H9 (cell line): Measurements from ENCODE around the gene PITPNM1. TPM values are rescaled to one million over a fixed set of nuclear protein-coding genes. Genes with fewer than 3 reads are reported as not detected.

ENCODE experiments used
- DNase-seq: peaks from one replicate; pipeline ENCODE4 v3.0.0-alpha.2; 2017
- H2AFZ ChIP-seq: one replicate; pipeline ENCODE4 v1.6.1; 2013; ENCODE audit warnings: mild to moderate bottlenecking, low read length, control low read depth, moderate library complexity
- H2AK5ac ChIP-seq: 2 replicates; pipeline ENCODE4 v1.6.1; 2013; ENCODE audit warnings: low read length, control low read depth, mixed read lengths; ENCODE audit not compliant: insufficient read length
- H2BK120ac ChIP-seq: one replicate; pipeline ENCODE4 v1.6.1; 2013; ENCODE audit warnings: low read depth, mild to moderate bottlenecking, low read length, control low read depth, inconsistent platforms; ENCODE audit not compliant: poor library complexity, severe bottlenecking
- H2BK12ac ChIP-seq: 2 replicates; pipeline ENCODE4 v1.6.1; 2013; ENCODE audit warnings: low read length, control low read depth, mixed read lengths, low read depth; ENCODE audit not compliant: insufficient read length
- H2BK15ac ChIP-seq: 2 replicates; pipeline ENCODE4 v1.6.1; 2013; ENCODE audit warnings: low read depth, low read length, control low read depth
- H2BK20ac ChIP-seq: one replicate; pipeline ENCODE4 v1.6.1; 2013; ENCODE audit warnings: low read depth, mild to moderate bottlenecking, low read length, control low read depth, inconsistent platforms; ENCODE audit not compliant: poor library complexity, severe bottlenecking
- H2BK5ac ChIP-seq: 2 replicates; pipeline ENCODE4 v1.6.1; 2013; ENCODE audit warnings: low read length, control low read depth, mixed read lengths; ENCODE audit not compliant: insufficient read length
- H3K14ac ChIP-seq: 2 replicates; pipeline ENCODE4 v1.6.1; 2013; ENCODE audit warnings: low read length, control low read depth; ENCODE audit not compliant: insufficient read depth
- H3K18ac ChIP-seq: 2 replicates; pipeline ENCODE4 v1.6.1; 2013; ENCODE audit warnings: low read depth, mild to moderate bottlenecking, mixed read lengths, low read length, control low read depth; ENCODE audit not compliant: insufficient read length
- H3K23ac ChIP-seq: 2 replicates; pipeline ENCODE4 v1.6.1; 2013; ENCODE audit warnings: low read length, control low read depth, mixed read lengths, low read depth; ENCODE audit not compliant: insufficient read length
- H3K23me2 ChIP-seq: 2 replicates; pipeline ENCODE4 v1.6.1; 2013; ENCODE audit warnings: low read depth, mild to moderate bottlenecking, mixed read lengths, low read length, control low read depth; ENCODE audit not compliant: insufficient read length, poor library complexity, severe bottlenecking
- H3K27ac ChIP-seq: 2 replicates; pipeline ENCODE4 v1.5.1; 2013; ENCODE audit warnings: low read length, control low read depth, mixed read lengths, low read depth; ENCODE audit not compliant: insufficient read length
- H3K27me3 ChIP-seq: 2 replicates; pipeline ENCODE4 v1.6.1; 2013; ENCODE audit warnings: low read length, control low read depth, inconsistent platforms; ENCODE audit not compliant: insufficient read depth
- H3K4ac ChIP-seq: 2 replicates; pipeline ENCODE4 v1.6.1; 2013; ENCODE audit warnings: low read depth, mild to moderate bottlenecking, control low read depth, inconsistent platforms, low read length, moderate library complexity
- H3K4me1 ChIP-seq: 2 replicates; pipeline ENCODE4 v1.6.1; 2013; ENCODE audit warnings: low read length, control low read depth, inconsistent platforms; ENCODE audit not compliant: insufficient read depth
- H3K4me2 ChIP-seq: 2 replicates; pipeline ENCODE4 v1.6.1; 2013; ENCODE audit warnings: low read length, control low read depth, mixed read lengths; ENCODE audit not compliant: insufficient read length, insufficient read depth
- H3K56ac ChIP-seq: 2 replicates; pipeline ENCODE4 v1.6.1; 2013; ENCODE audit warnings: low read depth, mild to moderate bottlenecking, mixed read lengths, low read length, control low read depth; ENCODE audit not compliant: insufficient read length
- H3K79me1 ChIP-seq: 2 replicates; pipeline ENCODE4 v1.6.1; 2013; ENCODE audit warnings: low read depth, mild to moderate bottlenecking, moderate library complexity, low read length, control low read depth, inconsistent platforms; ENCODE audit not compliant: insufficient read depth, poor library complexity, severe bottlenecking
- H3K79me2 ChIP-seq: 2 replicates; pipeline ENCODE4 v1.6.1; 2013; ENCODE audit warnings: low read length, control low read depth, inconsistent platforms; ENCODE audit not compliant: insufficient read depth
- H3K9ac ChIP-seq: 2 replicates; pipeline ENCODE4 v1.6.1; 2013; ENCODE audit warnings: low read length, control low read depth, mixed read lengths; ENCODE audit not compliant: insufficient read length; ENCODE audit errors: extremely low read depth
- H3K9me3 ChIP-seq: one replicate; pipeline ENCODE4 v1.6.1; 2013; ENCODE audit warnings: low read depth, low read length, inconsistent platforms; ENCODE audit not compliant: control insufficient read depth
- H3T11ph ChIP-seq: one replicate; pipeline ENCODE4 v1.6.1; 2013; ENCODE audit warnings: mild to moderate bottlenecking, low read length, control low read depth, inconsistent platforms
- H4K20me1 ChIP-seq: one replicate; pipeline ENCODE4 v1.6.1; 2013; ENCODE audit not compliant: control insufficient read depth, insufficient read length, insufficient read depth
- H4K5ac ChIP-seq: 2 replicates; pipeline ENCODE4 v1.6.1; 2013; ENCODE audit warnings: low read depth, mild to moderate bottlenecking, mixed read lengths, low read length, control low read depth; ENCODE audit not compliant: insufficient read length
- H4K8ac ChIP-seq: replicated peaks from 2 replicates; pipeline ENCODE4 v1.6.1; 2013; ENCODE audit warnings: low read length, control low read depth, mixed read lengths, low read depth; ENCODE audit not compliant: insufficient read length
- H4K91ac ChIP-seq: 2 replicates; pipeline ENCODE4 v1.6.1; 2013; ENCODE audit warnings: low read depth, mild to moderate bottlenecking, moderate library complexity, mixed read lengths, low read length, control low read depth; ENCODE audit not compliant: insufficient read length
- H3K27ac Mint-ChIP-seq, 3 experiments: 2 replicates in 2 of 3; 3 replicates in 1 of 3; pipeline ENCODE4 v1.8.0; 2020 to 2021; ENCODE audit warnings: mixed read lengths in 3 of 3, mild to moderate bottlenecking in 1 of 3, moderate library complexity in 1 of 3
- H3K27me3 Mint-ChIP-seq: 2 replicates; pipeline ENCODE4 v1.8.0; 2021; ENCODE audit warnings: low read depth, mild to moderate bottlenecking, moderate library complexity, mixed read lengths
- H3K36me3 Mint-ChIP-seq, 3 experiments: 2 replicates in 2 of 3; 3 replicates in 1 of 3; pipeline ENCODE4 v1.8.0; 2020 to 2021; ENCODE audit warnings: low read depth in 3 of 3, mixed read lengths in 3 of 3; ENCODE audit not compliant: insufficient read depth in 1 of 3
- H3K4me1 Mint-ChIP-seq, 2 experiments: 2 replicates each; pipeline ENCODE4 v1.8.0; 2020; ENCODE audit warnings: mixed read lengths in 2 of 2
- H3K4me3 Mint-ChIP-seq, 2 experiments: 2 replicates in 1 of 2; 3 replicates in 1 of 2; pipeline ENCODE4 v1.8.0; 2020 to 2021; ENCODE audit warnings: mild to moderate bottlenecking in 2 of 2, mixed read lengths in 2 of 2, moderate library complexity in 1 of 2
- H3K9me3 Mint-ChIP-seq, 2 experiments: 2 replicates in 1 of 2; 3 replicates in 1 of 2; pipeline ENCODE4 v1.8.0; 2020; ENCODE audit warnings: mild to moderate bottlenecking in 2 of 2, mixed read lengths in 2 of 2, moderate library complexity in 1 of 2
- whole genome bisulfite sequencing: extraction: QIAGEN DNeasy Blood & Tissue Kit; methylation state at CpG from one replicate; pipeline ENCODE4 v1.1.7; 2013; ENCODE audit warnings: missing lambda C conversion rate, low lambda C conversion rate, mixed read lengths; ENCODE audit not compliant: insufficient read length; ENCODE audit errors: extremely low coverage; 5-methylcytosine and 5-hydroxymethylcytosine counted together
- total RNA-seq: library from RNA; stranded (reverse); gene quantifications from 2 replicates; pipeline ENCODE4 v1.2.1, GENCODE V29; 2021
- TF ChIP-seq, protein P1 (sequence below): fragments of 200-600 bp; sonication (generic); conservative IDR thresholded peaks from 3 replicates; pipeline ENCODE4 v1.8.0; 2021; ENCODE audit warnings: antibody characterized with exemption, mild to moderate bottlenecking

PITPNM1 gene
- total RNA-seq, 1 experiment from 2014 or later: 43.5 TPM

DNA sequence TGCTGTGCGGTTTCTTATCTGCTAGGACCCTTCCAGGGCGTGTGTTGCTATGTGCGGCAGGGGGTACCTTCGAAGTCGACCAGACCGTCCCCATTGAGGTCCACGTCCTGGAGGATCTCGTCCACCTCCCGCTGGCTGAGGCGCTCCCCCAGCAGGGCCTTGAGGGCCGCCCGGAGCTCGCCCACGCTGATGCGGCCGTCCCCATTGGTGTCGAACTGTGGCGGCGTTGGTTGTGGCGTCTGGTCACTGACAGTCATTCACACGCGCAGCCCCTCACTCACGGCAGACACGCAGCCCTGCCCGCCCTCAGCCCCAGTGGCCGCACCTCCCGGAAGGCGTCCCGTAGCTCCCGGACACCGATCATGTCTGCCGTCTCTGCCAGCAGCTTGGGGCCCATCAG lies 14.6 kb upstream of the PITPNM1 start:
- TF ChIP-seq, protein P1, sequence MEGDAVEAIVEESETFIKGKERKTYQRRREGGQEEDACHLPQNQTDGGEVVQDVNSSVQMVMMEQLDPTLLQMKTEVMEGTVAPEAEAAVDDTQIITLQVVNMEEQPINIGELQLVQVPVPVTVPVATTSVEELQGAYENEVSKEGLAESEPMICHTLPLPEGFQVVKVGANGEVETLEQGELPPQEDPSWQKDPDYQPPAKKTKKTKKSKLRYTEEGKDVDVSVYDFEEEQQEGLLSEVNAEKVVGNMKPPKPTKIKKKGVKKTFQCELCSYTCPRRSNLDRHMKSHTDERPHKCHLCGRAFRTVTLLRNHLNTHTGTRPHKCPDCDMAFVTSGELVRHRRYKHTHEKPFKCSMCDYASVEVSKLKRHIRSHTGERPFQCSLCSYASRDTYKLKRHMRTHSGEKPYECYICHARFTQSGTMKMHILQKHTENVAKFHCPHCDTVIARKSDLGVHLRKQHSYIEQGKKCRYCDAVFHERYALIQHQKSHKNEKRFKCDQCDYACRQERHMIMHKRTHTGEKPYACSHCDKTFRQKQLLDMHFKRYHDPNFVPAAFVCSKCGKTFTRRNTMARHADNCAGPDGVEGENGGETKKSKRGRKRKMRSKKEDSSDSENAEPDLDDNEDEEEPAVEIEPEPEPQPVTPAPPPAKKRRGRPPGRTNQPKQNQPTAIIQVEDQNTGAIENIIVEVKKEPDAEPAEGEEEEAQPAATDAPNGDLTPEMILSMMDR: no peak
- Histone ChIP-seq H3K4me1 (no peaks in the 10 kb centered on the region), H2BK20ac (no peak overlapping the region), H3K9me3 (no peaks in the 10 kb centered on the region), H3K23me2 (no peaks in the 10 kb centered on the region), H3K56ac (no peak overlapping the region), H3K23ac (no peak overlapping the region), H3T11ph (no peak overlapping the region), H2BK120ac (no peak overlapping the region), H2BK12ac (no peak overlapping the region), H4K5ac (no peak overlapping the region), H3K27me3 (no peaks in the 10 kb centered on the region), H3K4ac (no peak overlapping the region), H2AFZ (no peak overlapping the region), H4K8ac (no peak overlapping the region), H3K4me2 (no peak overlapping the region), H2BK5ac (no peak overlapping the region), H3K14ac (no peak overlapping the region; the same call in 1 of the 2 replicates), H3K79me2 (no peaks in the 10 kb centered on the region), H3K18ac (no peak overlapping the region), H2BK15ac (no peak overlapping the region), H3K27ac (no peak overlapping the region), H4K91ac (no peak overlapping the region), H3K9ac (no peak overlapping the region), H2AK5ac (no peak overlapping the region), H3K79me1 (no peaks in the 10 kb centered on the region), H4K20me1 (no peaks in the 10 kb centered on the region)
- H3K27ac Mint-ChIP-seq: peak overlapping the region in 1 of 3 experiments; percentile 62; a peak in 1 of 7 replicates
- no CpG with 5 or more reads among the region's 32 CpGs for WGBS
- no peaks in the 10 kb centered on the region for H3K9me3 Mint-ChIP-seq
- H3K4me3 Mint-ChIP-seq: no peak overlapping the region
- DNase-seq: no peak
- no peaks in the 10 kb centered on the region; a peak in 1 of 4 replicates for H3K4me1 Mint-ChIP-seq
- H3K27me3 Mint-ChIP-seq: peaks cover 25% of the 10 kb centered on the region
- H3K36me3 Mint-ChIP-seq: no peaks in the 10 kb centered on the region
